Activated naive CD4-positive, alpha-beta T cell treated with anti-CD3 and anti-CD28 coated beads, Interleukin-2, amount 10 ng/mL, durations not matched to agents 7 days and 5 days (primary cell): Measurements from ENCODE around the gene NRG2.

Experiments used
- CTCF ChIA-PET: fragments of 350-600 bp; sonication (Branson Sonifier 250); formaldehyde crosslinking; loops from one replicate; lab custom pipeline; 2021; ENCODE audit warnings: antibody characterized with exemption; lab: Charles Lee
- DNase-seq: peaks from one replicate; pipeline ENCODE4 v3.0.0-alpha.2; 2020
- H3K27ac Mint-ChIP-seq: one replicate; pipeline ENCODE4 v1.8.0; 2021; ENCODE audit warnings: mild to moderate bottlenecking, moderate library complexity, mixed read lengths
- H3K27me3 Mint-ChIP-seq: one replicate; pipeline ENCODE4 v1.8.0; 2021; ENCODE audit warnings: mild to moderate bottlenecking, mixed read lengths
- H3K36me3 Mint-ChIP-seq: one replicate; pipeline ENCODE4 v1.8.0; 2021; ENCODE audit warnings: mixed read lengths
- H3K4me1 Mint-ChIP-seq: one replicate; pipeline ENCODE4 v1.8.0; 2021; ENCODE audit warnings: mixed read lengths
- H3K4me3 Mint-ChIP-seq: one replicate; pipeline ENCODE4 v1.8.0; 2021; ENCODE audit warnings: mild to moderate bottlenecking, moderate library complexity, mixed read lengths
- H3K9me3 Mint-ChIP-seq: one replicate; pipeline ENCODE4 v1.8.0; 2021; ENCODE audit warnings: mixed read lengths

The NRG2 gene

DNA sequence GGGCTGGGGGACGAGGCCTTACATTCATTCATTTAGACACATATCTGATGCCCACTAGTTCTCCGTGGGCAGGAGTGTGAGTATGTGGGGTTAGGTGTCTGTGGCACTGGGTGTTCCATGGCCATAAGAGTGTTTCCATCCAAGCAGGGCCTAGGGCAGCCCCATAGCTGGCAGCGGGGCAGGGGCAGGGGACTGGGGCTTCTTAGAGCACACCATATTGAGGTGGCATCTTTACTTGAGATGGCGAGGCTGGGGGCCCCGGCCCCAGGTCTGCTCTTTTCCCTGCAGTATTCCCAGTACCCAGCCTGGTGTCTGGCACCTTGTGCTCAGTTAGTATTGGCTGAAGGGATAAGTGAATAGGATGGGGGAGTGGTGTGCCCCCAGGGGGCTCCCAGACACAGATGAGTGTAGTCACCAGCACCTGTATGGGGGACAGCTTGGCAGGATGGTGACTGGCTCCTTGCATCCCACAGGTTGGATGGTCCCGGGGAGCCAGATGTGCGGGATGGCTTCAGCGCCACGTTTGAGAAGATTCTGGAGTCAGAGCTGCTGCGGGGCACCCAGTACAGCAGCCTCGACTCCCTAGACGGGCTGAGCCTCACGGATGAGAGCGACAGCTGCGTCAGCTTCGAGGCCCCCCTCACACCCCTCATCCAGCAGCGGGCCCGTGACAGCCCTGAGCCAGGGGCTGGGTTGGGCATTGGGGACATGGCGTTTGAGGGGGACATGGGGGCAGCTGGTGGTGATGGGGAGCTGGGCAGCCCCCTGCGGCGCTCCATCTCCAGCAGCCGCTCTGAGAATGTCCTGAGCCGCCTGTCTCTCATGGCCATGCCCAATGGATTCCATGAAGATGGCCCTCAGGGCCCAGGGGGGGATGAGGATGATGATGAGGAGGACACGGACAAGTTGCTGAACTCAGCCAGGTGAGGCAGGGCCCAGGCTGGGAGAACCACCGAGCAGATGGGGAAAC lies 230.0 kb downstream of the NRG2 start:
- H3K36me3 Mint-ChIP-seq = no peaks in the 10 kb centered on the region
- H3K4me1 Mint-ChIP-seq = no peaks in the 10 kb centered on the region
- H3K9me3 Mint-ChIP-seq = no peaks in the 10 kb centered on the region
- H3K27ac Mint-ChIP-seq = no peak overlapping the region
- no peak for DNase-seq
- no peak overlapping the region for H3K4me3 Mint-ChIP-seq
- CTCF ChIA-PET = no interaction called here
- peaks cover 18% of the 10 kb centered on the region for H3K27me3 Mint-ChIP-seq

DNA sequence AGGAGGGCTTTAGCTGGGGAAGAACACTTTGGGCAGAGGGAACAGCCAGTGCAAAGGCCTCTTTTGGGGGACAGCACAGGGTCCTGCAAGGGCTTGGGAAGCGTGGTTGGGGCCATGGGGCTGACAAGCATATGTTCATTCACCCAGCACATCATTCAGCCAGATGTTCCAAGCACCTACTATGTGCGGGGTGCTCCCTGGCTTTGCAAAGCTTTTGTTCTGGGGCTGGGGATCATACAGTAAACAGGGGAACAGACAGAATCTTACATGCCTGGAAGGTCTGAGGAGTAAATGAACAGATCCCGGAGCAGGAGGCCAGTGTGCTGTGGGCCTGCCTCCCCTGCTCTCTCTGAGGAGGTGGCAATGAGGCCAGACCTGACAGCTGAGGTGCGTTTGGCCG lies 230.8 kb downstream of the NRG2 start:
- Mint-ChIP-seq H3K27ac (no peak overlapping the region), H3K9me3 (no peaks in the 10 kb centered on the region), H3K4me1 (no peaks in the 10 kb centered on the region), H3K4me3 (no peak overlapping the region), H3K36me3 (no peaks in the 10 kb centered on the region), H3K27me3 (peaks cover 15% of the 10 kb centered on the region)
- CTCF ChIA-PET = interaction anchor here (0.7 to 1.2 kb wide), 2 partner anchors 47 to 100 kb away, joined by 3 read pairs; no protein-coding TSS in a partner anchor
- DNase-seq = no peak

DNA sequence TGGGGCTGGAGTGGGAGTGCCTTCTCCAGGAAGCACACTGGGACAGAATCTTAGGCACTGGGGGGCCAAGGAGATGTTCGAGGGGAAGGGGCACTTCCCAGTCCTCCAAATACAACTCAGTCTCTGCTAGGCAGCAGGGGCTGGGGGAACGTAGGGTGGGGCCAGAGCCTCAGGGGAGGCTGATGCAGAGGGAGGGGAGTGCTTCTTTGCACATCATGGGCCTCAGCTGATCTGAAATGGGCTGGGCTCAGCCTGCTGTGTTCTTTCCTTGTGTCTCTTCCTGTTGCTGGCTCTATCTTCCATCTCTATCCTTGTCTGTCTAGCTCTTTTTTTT lies 231.9 kb downstream of the NRG2 start:
- no peak overlapping the region for H3K27ac Mint-ChIP-seq
- no peak for DNase-seq
- H3K4me3 Mint-ChIP-seq = no peak overlapping the region
- CTCF ChIA-PET = interaction anchor here (1.0 to 1.2 kb wide), 2 partner anchors 23 to 46 kb away, joined by 3 read pairs; no protein-coding TSS in a partner anchor
- no peaks in the 10 kb centered on the region for H3K36me3 Mint-ChIP-seq
- peaks cover 15% of the 10 kb centered on the region for H3K27me3 Mint-ChIP-seq
- no peaks in the 10 kb centered on the region for H3K9me3 Mint-ChIP-seq
- H3K4me1 Mint-ChIP-seq = no peaks in the 10 kb centered on the region

DNA sequence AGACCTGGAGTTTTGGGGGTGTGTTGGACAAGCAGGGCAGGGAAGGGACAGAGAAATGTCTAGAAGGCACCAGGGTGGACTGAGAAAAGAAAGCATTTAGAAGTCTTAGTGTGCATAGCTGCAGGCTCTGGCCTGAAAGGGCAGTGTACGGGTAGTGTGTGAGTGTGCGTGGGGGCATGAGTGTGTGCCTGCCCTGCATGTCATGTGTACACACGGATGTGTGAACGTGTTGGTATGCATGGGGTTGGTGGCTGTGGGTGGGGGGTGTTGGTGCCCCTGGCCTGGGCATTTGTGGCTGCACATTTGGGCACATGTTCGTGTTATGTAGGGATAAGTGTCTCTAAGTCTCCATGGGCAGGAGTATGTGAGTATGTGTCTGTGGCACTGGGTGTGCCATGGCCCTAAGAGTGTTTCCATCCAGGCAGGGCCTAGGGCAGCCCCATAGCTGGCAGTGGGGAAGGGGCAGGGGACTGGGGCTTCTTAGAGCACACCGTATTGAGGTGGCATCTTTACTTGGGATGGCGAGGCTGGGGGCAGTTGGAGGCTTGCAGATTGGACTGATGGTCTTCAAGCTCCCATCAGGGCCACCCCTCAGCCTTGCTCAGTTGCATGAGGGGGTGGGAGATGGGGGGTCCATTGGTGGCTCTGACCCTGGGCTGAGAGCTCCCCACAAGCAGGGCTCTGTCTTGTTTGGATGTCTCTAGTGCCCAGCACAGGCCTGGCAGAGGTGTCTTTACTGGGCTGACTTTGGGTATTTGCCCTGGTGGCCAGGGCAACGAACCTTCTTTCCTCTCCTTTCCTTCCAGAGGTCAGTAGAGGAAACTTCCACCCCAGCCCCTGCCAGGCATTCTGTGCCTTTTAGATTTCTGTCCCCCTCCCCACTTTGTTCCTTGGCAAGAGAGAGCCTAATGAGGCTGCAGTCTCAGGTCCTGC lies 232.5 kb downstream of the NRG2 start:
- H3K9me3 Mint-ChIP-seq = no peaks in the 10 kb centered on the region
- DNase-seq = no peak
- peaks cover 17% of the 10 kb centered on the region for H3K27me3 Mint-ChIP-seq
- H3K36me3 Mint-ChIP-seq = no peaks in the 10 kb centered on the region
- H3K4me3 Mint-ChIP-seq = no peak overlapping the region
- CTCF ChIA-PET = interaction anchor here (1.0 to 1.2 kb wide), 2 partner anchors 22 to 45 kb away, joined by 3 read pairs; no protein-coding TSS in a partner anchor
- no peaks in the 10 kb centered on the region for H3K4me1 Mint-ChIP-seq
- peak overlapping the region; percentile 0 for H3K27ac Mint-ChIP-seq

DNA sequence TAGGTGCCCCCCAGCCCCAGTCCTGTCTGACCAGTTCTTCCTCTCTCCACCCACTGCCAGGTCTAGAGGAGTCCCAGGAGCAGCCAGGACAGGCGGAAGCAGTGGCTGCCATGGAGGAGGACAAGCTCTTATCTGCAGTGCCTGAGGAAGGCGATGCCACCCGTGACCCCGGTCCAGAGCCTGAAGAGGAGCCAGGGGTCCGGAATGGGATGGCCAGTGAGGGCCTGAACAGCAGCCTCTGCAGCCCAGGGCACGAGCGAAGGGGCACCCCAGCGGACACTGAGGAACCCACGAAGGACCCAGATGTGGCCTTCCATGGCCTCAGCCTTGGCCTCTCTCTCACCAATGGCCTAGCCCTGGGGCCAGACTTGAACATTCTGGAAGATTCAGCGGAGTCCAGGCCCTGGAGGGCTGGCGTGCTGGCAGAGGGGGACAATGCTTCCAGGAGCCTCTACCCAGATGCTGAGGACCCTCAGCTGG lies 233.7 kb downstream of the NRG2 start:
- Mint-ChIP-seq H3K27ac (no peak overlapping the region), H3K36me3 (no peaks in the 10 kb centered on the region), H3K9me3 (no peaks in the 10 kb centered on the region), H3K4me1 (no peaks in the 10 kb centered on the region), H3K27me3 (peaks cover 17% of the 10 kb centered on the region), H3K4me3 (no peak overlapping the region)
- DNase-seq = no peak
- CTCF ChIA-PET = interaction anchor here (0.5 kb wide), 1 partner anchor 9 kb away, joined by 3 read pairs; no protein-coding TSS in a partner anchor

DNA sequence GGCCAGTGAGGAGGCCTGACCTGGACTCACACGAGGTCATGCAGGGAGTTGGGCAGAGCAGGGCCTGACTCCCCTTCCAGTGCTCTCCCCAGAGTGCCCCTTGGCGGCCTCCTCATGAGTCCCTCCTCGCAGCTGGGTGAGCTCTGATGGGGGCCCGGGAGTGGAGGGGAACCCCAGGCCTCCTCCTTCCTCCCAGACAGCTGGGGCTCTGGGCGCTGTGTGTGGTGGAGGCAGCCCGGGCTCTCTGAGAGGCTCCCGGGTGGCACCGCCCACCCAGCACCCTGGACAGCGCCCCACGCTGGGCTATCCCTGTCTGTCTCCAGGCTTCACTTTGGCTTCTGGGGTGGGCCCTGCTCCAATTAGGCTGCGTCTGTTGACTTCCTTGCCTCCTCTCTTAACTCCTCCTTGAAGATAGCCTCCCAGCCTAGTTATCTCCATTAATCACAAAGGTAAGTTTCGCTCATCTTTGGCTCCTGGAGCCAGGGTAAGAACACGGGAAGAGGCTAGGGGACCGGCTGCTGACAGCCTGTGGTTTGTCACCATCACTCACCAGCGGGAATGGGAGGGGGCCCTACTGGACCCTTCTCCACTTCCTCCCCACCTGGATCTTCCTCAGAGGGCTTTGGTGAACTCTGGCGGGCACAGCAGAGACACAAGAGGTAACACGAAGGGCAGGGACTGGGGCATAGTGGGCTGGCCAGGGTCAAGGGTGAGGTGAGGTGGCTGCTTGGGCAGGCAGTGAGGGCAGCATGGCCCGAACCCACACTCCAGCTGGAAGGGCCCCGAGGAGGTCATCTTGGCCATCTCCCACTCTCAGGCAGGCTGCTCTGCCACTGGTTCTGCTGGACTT lies 234.4 kb downstream of the NRG2 start:
- no peaks in the 10 kb centered on the region for H3K9me3 Mint-ChIP-seq
- no peak overlapping the region for H3K4me3 Mint-ChIP-seq
- no peaks in the 10 kb centered on the region for H3K4me1 Mint-ChIP-seq
- H3K27me3 Mint-ChIP-seq = peaks cover 16% of the 10 kb centered on the region
- H3K36me3 Mint-ChIP-seq = no peaks in the 10 kb centered on the region
- H3K27ac Mint-ChIP-seq = no peak overlapping the region
- CTCF ChIA-PET = interaction anchor here (0.5 kb wide), 1 partner anchor 8 kb away, joined by 3 read pairs; no protein-coding TSS in a partner anchor
- DNase-seq = peak; percentile 75

DNA sequence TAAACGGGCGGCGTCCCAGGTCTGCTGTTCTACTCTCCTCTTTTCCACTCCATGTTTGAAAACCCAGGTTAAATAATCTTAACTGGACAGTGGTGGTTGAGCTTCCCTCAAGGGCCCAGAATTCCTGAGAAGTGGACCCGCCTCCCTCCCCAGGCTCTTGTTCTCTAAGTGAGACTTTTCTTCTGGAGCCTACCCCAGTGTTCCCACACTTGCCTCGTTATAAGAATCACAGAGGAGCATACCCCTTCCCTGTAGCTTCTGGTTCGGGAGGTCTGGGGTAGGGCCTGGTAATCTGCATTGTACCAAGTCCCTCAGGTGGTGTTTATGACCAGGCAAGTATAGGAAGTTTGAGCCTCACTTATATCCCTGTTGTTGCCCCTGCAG lies 235.5 kb downstream of the NRG2 start:
- no peaks in the 10 kb centered on the region for H3K4me1 Mint-ChIP-seq
- H3K4me3 Mint-ChIP-seq = no peak overlapping the region
- H3K27me3 Mint-ChIP-seq = peaks cover 19% of the 10 kb centered on the region
- H3K9me3 Mint-ChIP-seq = no peaks in the 10 kb centered on the region
- DNase-seq = no peak
- H3K36me3 Mint-ChIP-seq = no peaks in the 10 kb centered on the region
- no peak overlapping the region for H3K27ac Mint-ChIP-seq
- CTCF ChIA-PET = interaction anchor here (1.2 kb wide), 1 partner anchor 20 kb away, joined by 5 read pairs; no protein-coding TSS in a partner anchor

DNA sequence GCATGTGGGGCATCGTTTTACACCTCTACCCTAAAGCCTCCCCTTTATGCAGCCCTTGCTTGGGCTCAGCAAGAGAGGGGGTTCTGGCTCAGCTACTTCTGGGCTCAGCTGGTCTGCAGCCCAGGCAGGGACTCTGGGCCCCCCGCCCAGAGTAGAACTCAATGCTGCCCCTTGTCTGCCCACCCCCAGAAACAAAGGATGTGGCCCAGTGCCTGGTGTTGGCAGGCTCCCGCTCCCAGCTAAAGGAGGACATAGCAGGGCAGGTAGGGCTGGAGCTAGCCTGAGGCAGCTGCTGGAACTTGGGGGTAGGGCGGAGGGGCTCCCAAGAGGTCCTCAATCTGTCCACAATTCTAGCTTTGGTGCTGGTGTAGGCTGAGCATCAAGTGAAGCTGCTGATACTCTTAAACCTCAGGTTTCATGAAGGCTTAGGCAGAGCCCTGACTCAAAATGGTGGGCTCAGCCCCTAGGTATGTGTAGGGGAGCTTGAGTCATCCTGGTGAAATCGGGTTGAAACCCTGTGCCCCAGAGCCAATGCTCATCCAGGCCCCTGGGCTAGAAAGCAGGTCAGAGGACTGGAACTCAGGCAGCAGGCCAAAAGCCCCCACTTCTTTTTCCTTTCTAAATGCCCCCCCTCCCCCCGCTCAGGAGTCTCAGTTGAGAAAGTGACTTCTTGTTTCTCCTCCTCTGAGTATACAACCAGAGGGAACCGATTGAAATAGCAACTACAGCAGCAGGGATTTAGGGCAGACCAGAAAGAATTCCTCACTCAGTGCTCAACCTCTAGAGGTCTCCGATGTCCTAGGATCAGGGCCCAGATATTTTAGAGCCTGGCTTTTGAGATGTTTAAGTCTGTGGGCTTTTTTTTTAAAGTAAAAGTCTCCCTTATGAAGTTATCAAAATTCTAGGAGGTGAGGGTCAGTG lies 236.1 kb downstream of the NRG2 start:
- H3K4me3 Mint-ChIP-seq = no peak overlapping the region
- H3K4me1 Mint-ChIP-seq = no peaks in the 10 kb centered on the region
- no peaks in the 10 kb centered on the region for H3K36me3 Mint-ChIP-seq
- no peak for DNase-seq
- no peaks in the 10 kb centered on the region for H3K9me3 Mint-ChIP-seq
- CTCF ChIA-PET = interaction anchor here (1.2 kb wide), 1 partner anchor 20 kb away, joined by 5 read pairs; no protein-coding TSS in a partner anchor
- peaks cover 23% of the 10 kb centered on the region for H3K27me3 Mint-ChIP-seq
- no peak overlapping the region for H3K27ac Mint-ChIP-seq

DNA sequence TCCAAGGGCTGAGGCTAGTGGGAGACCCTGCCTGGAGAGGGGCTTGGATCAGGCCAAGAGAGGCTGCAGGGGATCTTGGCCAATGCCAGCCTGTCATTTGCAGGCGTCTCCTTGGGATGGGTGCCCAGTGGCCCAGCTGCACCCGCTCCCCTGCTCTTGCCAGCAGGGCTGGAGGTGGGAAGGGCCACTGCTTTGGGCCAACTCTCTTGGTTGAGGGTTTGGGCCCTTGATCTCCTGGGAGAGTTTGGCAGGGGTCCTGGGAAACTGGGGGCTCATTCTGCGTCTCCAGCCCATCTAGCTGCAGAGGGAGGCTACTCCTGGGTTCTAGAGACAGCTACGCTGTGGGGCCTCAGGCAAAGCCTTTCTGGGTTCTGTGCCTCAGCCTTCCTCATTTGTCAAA lies 237.0 kb downstream of the NRG2 start:
- Mint-ChIP-seq H3K27me3 (peaks cover 31% of the 10 kb centered on the region), H3K9me3 (no peaks in the 10 kb centered on the region), H3K36me3 (no peaks in the 10 kb centered on the region), H3K4me3 (no peak overlapping the region), H3K4me1 (no peaks in the 10 kb centered on the region), H3K27ac (no peak overlapping the region)
- DNase-seq = no peak
- CTCF ChIA-PET = interaction anchor here (0.8 kb wide), 1 partner anchor 13 kb away, joined by 3 read pairs; no protein-coding TSS in a partner anchor

DNA sequence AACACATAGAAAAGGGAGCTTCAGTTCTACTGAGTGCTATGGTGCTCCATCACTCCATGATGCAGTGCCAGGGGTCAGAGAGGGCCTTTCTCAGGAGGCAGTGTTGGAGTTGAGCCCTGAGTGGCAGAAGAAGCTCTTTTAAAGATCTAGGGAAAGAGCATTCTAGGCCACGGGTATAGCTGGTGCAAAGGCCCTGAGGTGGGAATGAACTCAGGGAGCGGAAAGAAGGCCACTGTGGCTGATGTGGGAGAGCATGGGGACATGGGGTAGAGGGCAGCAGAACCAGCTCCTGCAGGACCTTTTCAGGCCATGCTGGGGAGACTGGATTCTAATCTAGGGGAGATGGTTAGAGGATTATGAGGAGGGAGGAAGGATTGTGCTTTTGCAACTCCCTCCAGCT lies 237.6 kb downstream of the NRG2 start:
- CTCF ChIA-PET = interaction anchor here (0.8 to 0.9 kb wide), 2 partner anchors 13 to 30 kb away, joined by 3 read pairs; no protein-coding TSS in a partner anchor
- peaks cover 36% of the 10 kb centered on the region for H3K27me3 Mint-ChIP-seq
- no peaks in the 10 kb centered on the region for H3K4me1 Mint-ChIP-seq
- H3K4me3 Mint-ChIP-seq = no peak overlapping the region
- H3K27ac Mint-ChIP-seq = no peak overlapping the region
- DNase-seq = no peak
- H3K36me3 Mint-ChIP-seq = no peaks in the 10 kb centered on the region
- no peaks in the 10 kb centered on the region for H3K9me3 Mint-ChIP-seq

DNA sequence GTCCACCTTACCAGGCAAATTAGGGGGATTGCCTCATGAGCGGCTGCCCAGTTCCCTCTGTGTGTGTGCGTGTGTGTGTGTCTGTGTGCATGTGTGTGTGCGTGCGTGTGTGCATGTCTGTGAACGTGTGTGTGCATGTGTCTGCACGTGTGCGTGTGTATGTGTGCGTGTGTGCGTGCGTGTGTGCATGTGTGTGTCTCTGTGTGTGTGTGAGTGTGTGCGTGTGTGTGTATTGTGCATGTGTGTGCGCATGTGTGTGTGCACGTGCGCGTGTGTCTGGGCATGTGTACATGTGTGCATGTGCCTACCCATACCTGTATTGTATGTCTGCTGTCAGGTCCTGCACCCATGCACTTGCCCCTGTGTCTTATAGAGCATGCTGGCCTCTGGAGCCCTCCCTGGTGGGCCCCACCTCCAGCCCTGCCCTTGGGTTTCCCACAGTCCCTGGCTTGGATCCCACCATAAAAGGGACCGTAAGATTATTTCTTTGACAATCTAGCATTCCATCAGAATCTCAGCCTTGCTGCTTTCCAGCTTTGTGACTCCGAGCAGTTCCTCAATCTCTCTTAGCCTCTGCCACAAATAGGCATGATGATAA lies 238.2 kb downstream of the NRG2 start:
- peaks cover 42% of the 10 kb centered on the region for H3K27me3 Mint-ChIP-seq
- H3K9me3 Mint-ChIP-seq = no peaks in the 10 kb centered on the region
- no peak overlapping the region for H3K4me3 Mint-ChIP-seq
- no peaks in the 10 kb centered on the region for H3K36me3 Mint-ChIP-seq
- DNase-seq = no peak
- H3K4me1 Mint-ChIP-seq = no peaks in the 10 kb centered on the region
- H3K27ac Mint-ChIP-seq = no peak overlapping the region
- CTCF ChIA-PET = interaction anchor here (0.9 kb wide), 1 partner anchor 30 kb away, joined by 3 read pairs; no protein-coding TSS in a partner anchor

DNA sequence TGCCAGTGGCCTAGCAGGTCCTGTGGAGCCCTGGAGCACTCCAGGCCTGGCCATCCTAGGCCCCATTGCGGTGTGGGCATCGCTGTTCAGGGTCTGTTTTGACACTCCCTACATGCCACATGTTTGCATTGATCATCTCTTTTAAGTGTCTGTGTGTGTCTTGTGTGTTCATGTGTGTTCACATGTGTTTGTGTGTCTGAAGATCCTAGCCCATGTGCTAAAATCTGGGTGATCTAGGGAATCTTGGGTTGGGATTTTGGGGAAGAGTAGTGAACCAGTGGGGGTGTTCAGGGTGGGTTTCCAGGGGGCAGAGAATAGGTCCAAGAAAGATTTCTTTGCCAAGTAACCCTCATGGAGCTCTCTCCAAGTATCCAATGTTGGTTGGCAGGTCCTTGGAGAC lies 239.1 kb downstream of the NRG2 start:
- Mint-ChIP-seq H3K27me3 (peaks cover 50% of the 10 kb centered on the region), H3K36me3 (no peaks in the 10 kb centered on the region), H3K27ac (no peak overlapping the region), H3K9me3 (no peaks in the 10 kb centered on the region), H3K4me3 (no peak overlapping the region), H3K4me1 (no peaks in the 10 kb centered on the region)
- CTCF ChIA-PET = no interaction called here
- no peak for DNase-seq
